ENCODE measurements around the gene CNDP1. TPM values are rescaled to one million over a fixed set of nuclear protein-coding genes. Genes with fewer than 3 reads are reported as not detected.

Gene CNDP1
- polyA plus RNA-seq, 3 donors, result 0.78 to 2.6 (median 2.0) TPM

DNA sequence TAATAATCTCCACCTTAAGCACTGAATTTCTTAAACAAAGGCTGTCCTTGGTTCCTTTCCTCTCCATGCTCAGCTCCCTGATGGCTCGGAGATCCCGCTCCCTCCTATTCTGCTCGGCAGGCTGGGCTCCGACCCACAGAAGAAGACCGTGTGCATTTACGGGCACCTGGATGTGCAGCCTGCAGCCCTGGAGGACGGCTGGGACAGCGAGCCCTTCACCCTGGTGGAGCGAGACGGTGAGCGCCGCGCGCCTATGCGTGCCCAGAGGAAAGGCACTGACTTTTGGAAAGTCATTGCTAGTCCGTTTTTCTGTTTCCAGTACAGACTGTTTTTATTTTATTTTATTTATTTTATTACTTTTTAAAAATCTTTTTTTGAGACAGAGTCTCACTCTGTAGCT, 28.5 kb upstream of the CNDP1 start:
- DNase-seq, result no peak

DNA sequence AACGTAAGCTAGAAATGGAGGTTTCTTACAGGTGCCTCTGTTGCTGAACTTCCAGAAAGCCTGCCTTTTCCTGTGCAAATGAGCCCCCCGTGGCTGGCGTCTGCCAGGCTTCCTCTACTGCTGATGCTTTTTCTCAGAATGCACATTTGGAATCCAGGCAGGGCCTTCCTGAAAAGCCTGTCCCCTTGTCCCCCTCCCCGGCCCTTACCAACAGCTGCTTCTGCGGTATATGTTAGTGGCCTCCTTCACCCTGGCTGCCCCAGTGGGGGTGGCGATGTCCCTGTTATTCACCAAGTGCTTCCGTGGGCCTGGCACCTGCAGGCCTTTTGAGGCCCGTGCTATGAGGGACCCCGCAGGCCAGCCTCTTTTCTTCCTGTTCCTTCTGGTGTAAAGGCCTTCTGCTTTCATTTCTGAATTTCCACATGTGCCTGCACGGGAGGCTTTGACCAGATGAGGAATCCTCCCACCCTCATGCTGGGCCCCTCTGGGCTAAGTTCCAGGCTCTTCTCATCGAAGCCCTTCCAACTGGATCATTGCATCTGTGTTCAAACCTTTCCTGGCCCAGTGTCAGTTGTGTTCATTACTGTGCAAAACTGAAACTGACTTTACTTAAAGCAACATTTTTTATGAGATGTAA, 27.7 kb upstream of the CNDP1 start:
- no peak for DNase-seq

DNA sequence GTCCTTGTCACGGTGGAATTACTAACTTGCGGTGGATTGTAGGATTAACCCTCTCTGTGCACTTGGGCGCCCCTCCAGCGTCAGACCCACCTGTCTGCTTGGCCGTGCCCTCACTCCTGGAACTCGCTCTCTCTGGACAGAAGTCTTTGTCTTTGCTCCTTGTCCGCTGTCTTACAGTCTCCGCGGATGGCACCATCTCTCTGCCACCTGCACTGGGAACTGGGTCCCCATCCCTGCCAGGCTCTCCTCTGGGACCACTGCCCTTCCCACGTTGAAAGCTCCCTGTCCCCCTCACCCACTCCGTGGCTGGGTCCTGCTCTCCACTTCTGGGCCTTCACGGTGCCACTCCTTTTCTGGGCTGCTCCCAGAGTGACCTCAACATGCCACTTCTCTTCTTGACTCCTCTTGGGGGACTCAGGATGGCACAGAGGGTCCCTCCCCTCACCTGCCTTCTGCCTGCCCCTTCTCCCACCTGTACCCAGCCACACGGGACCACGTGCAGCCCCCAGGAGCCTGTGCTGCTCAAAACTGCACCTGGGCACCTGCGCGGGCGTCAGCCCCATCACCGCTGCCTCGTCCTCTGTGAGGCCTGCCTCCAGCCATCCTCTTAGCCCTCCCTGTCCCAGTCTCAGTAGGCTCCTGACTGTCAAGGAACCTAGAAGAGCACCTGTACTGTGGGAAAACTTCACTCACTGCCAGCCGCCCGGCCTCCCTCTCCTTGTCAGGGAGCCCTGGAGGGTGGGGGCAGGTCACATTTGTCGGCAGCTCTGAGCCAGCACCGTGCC, 27.0 kb upstream of the CNDP1 start:
- DNase-seq, result no peak

DNA sequence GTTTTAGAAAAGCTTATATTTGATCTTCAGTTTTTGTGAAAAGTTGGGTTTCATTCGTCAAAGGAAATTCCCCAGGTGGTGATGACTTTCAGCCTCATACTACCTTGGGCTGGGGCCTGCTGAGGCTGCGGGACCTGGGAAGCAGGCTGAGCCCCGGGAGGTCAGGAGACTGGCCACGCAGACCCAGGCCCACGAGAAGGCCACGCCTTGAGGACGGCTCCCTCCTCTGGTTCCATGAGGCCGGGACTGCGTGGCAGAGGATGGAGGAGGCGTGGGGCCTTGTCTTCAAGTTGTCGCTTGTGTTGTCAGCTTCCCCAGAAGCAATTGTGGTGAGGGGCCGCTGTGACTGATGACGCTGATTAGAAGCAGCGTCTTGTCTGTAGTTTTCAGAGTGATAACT, 26.4 kb upstream of the CNDP1 start:
- DNase-seq, result no peak

DNA sequence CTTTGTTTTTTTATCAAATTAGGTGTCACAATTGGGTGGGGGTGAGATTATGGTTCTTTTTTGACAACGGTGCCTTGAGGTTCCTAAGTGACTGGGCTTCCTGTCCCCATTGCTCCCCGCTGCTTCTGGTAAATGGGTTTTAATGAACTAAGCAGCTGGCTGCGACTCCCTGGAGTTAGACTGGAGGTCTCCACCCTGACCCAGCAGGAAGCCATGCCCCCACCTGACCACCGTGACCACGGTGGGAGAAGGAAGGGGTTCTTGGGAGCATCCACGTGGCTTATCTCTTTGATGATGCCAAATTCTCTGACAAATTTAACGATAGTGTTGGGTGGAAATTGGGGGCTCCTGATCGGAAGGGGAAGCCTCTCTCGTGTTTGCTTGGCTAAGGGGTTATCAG, 25.9 kb upstream of the CNDP1 start:
- no peak for DNase-seq

DNA sequence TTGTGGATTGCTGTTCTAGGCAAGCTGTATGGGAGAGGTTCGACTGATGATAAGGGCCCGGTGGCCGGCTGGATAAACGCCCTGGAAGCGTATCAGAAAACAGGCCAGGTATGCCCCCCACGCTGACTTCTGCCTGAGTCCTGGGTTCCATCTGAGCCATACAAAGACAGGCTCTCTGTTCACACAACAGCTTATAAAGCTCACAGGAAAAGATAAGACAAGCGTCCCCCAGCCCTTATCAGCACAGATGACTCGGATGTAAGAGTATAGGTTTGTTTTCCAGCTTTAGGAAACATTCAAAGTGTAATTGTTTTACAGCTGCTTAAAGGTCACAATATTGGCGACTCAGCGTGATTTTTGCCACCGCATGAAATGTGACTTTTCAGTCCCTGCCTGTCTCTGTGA, 25.5 kb upstream of the CNDP1 start:
- DNase-seq, result no peak

DNA sequence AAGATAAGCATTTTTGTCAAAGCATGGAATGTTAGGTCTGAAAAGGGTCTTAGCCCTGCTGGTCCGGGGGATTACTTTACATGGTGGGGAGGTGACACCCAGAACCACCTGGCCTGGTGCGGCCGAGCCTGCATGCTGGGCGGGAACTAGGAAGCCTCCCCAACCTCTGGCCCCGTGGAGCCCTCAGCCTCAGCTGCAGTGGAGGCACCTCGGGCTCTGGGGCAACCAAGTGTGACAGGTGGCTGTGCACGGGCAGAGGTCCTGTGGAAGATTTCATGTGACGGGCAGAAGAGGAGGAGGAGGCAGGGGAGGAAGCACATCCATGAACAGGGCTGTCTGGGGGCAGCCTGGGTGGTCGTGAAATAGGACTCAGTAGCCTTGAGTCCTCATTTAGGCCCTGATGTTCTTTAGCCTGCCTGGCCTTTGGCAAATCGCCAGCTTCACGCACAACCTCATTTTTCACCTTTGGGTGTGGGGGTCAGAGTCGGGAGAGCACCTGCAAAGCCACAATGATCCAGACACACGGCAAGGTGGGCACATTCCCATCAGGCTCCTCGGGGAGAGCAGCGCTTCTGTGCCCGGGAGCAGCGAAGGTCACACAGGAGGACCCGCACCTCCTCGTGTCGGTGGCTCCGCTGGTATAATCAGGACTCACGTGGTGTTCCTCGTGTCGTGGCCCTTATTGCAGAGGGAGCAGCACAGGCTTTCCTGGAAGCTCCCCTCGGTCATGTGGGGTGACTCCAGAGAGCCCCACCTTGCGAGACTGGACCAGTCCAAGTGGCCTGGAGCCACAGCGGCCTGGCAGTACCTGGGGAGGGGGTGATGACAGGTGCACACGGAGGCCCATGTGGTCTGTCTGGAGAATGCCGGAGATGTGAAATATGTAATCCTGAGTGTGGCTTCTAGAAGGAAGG, 24.2 kb upstream of the CNDP1 start:
- no peak for DNase-seq

DNA sequence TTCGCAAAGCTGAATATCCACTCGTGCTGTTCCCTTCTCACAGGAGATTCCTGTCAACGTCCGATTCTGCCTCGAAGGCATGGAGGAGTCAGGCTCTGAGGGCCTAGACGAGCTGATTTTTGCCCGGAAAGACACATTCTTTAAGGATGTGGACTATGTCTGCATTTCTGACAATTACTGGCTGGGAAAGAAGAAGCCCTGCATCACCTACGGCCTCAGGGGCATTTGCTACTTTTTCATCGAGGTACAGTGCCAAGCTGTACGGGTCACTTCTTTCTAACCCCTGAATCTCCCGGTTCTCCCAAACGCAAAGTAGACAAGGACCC, 23.6 kb upstream of the CNDP1 start:
- DNase-seq, result no peak

DNA sequence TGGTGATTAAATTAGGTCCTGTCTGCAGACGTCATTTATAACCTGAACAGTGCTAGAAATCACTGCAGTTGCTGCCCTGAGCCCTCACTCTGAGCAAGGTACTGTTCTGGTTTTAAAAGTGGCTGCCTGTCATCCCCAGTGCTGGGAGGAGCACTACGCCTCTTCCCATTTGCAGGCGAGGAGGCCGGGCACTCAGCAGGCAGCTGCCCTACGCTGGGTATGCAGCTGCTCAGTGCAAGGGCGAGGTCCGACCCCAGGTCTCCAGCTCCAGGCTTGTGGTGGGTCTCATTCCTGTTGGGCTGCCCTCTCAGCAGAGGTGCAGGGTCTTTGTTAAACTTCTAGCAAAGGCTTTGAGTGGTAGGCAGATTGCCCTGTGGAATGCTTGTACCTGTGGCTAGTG, 22.5 kb upstream of the CNDP1 start:
- no peak for DNase-seq

DNA sequence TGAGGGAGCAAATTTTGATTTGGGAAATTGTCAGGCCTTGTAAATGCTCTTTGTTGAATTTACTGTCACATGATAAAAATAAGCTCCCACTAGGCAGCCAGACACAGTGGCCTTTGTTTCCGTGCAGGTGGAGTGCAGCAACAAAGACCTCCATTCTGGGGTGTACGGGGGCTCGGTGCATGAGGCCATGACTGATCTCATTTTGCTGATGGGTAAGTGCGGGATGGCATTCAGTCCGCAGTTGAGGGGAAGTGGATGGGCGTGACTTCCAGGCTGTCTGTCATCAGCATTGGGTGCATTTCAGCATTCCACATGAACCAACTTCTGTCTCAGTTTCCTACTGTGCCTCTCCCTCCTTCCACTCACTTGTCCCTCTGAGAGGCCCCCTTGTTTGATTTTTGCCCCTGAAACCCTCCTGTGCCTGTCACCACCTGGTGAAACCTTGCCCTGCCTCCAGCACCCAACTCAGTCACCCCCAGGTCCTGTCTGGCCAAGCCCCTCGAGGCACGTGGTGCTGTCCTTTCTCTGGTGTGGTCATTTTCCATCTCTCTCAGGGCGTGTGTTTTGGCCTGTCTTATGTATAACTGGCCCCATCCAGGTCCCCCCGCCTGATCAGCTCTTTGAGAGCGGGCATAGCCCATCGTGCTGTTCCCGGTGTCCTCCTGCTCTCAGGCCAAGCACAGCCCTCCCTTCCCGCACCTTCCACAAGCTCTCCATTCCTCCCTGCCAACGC, 21.8 kb upstream of the CNDP1 start:
- DNase-seq, result no peak

DNA sequence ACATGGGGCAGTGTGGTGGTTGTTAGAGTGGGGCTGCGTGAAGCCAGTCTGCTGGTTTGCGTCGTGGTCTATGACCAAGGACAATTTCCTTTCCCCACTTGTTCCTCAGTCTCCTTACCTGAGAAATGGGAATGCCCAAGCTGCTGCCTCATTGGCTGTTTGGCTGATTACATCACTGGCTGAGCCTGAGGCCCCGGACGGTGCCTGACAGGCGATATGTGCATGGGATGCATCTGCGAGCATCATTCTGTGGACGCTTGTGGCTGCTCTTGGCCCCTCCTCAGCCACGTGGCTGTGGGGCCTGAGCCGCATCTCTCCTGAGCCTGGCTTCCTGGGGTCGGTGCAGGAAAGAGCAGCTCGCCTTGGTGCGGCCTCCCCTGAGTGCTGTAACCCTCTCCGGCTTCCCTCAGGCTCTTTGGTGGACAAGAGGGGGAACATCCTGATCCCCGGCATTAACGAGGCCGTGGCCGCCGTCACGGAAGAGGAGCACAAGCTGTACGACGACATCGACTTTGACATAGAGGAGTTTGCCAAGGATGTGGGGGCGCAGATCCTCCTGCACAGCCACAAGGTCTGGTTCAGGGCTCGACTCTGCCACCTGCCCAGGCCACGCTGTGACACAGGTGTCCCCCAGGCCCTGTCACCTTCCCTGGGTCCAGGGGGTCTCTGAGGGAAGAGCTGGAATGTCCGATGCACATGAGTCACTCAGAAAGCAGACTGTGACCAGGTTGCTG, 21.0 kb upstream of the CNDP1 start:
- DNase-seq, result no peak

DNA sequence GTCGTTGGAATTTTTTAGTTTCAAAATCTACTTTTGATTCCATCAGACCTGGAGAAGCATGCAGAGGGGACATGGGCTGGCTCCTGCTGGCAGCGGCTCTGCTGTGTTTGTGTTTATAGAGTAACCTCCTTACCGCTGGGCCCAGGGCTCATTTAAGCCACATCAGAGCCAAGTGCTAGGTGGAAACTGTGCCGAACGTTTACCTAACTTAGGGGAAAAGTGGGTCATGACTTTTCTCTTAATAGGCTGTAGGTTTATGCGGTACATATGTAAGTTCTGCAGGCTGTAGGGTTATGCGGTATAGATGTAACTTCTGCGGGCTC, 20.5 kb upstream of the CNDP1 start:
- DNase-seq, result no peak

DNA sequence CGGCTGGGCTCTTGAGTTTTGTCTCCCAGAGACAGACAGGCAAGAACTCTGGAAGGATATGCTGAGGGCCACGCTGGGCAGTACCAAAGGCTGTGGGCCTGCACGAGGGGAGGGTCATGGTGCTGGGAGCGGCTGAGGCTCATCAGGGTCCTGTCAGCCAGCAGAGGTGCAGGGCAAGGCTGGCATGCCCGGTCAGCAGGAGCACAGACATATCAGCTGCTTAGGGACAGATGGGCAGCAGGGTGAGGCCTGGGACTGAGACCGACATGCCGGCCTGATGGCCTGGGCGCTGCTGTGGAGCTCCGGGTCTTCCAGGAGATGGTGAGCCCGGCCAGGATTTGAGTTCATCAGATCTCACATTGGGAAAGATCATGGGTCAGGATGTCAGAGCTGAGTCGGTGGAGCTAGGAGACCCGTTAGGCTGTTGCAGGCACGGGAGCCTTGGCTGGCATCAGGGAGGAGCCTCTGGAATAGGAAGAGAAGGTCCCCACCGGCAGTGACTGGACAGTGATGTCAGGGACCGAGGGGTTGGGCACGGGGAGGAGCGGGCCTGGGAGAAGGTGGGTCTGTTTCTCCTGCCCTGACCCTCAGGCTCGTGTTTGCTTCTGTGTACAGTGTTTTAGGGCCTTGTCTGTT, 19.3 kb upstream of the CNDP1 start:
- no peak for DNase-seq

DNA sequence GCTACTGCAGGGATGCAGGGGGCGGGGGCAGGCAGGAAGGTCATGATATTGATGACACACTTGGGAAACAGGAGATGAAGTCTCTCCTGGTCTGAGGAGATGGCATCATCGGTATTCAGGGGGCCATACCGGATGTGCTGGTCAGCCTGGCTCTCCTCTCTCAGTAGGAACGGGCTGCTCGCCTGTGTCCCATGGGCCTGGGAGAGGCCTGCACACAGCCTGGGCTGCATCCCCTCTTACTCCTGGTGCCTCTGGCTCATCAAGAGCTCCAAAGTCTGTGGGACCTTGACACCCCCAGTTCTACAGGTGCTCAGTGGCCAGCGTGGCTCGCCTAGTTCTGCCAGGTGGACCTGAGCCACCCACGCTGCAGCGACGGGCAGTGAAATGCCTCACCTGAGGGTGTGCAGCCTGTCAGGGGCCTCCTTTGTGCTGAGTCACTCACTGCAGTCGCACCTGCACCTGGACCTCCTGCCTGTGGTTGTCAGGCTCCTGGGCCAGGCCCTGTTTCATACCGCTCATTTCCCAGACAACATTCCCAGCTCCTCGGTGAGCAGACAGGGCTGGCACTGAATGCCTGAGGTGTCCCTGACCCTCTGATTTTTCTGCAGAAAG, 18.6 kb upstream of the CNDP1 start:
- no peak for DNase-seq

DNA sequence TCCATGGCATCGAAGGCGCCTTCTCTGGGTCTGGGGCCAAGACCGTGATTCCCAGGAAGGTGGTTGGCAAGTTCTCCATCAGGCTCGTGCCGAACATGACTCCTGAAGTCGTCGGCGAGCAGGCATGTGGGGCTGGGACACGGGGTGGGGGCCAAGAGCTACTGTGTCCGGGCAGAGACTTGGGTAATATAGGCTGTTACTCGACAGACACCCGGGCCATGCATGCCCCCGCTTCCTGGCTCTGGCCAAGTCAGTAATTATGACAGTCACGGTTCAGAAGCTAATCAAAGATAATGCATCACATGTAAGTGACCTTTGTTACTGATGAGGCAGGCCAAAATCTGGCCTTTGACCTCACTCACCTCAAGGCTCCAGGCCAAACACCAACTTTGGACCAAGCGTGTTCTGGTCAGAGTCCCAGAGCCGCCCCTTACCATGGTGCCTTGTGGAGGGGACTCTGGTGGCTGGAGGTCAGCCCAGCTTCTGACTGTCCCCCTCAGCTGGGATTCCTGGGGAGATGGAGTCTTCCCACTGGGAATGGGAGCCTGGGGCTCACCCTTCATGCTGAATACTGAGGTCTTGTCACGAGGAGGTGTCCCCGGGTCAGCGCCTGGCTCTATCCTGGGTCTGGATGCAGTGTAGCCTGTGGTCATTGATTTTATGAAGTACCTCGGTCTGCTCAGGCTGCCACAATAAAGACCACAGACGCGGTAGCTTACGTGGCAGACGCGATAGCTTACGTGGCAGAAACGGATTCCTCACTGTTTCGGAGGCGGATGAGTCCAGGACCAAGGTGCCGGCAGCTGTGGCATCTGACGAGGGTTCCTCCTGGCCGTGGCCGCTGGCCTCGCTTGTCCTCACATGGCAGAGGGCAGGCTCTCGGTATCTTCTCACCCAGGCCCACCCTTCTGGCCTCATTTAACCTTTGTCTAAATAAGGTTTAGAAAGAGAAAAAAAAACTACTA, 17.7 kb upstream of the CNDP1 start:
- DNase-seq, result no peak

DNA sequence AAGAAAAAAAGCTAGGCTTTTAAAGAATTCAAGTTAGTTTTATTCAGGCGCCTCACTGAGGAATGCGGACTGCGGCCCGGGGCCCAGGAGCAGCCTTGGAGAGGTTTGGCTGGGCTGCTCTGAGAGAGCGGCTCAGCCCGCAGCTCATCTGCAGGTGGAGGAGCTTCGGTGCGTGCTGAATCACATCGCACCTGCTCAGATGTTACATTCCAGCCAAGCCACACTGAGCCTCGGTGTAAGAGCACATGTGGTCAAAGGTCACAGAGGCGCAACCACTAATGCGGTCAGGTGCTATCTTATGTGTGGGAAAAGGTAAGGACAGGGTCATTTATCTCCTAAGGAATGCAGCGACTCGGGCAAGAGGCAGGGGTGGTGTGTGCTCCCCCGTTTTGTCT, 17.1 kb upstream of the CNDP1 start:
- no peak for DNase-seq

DNA sequence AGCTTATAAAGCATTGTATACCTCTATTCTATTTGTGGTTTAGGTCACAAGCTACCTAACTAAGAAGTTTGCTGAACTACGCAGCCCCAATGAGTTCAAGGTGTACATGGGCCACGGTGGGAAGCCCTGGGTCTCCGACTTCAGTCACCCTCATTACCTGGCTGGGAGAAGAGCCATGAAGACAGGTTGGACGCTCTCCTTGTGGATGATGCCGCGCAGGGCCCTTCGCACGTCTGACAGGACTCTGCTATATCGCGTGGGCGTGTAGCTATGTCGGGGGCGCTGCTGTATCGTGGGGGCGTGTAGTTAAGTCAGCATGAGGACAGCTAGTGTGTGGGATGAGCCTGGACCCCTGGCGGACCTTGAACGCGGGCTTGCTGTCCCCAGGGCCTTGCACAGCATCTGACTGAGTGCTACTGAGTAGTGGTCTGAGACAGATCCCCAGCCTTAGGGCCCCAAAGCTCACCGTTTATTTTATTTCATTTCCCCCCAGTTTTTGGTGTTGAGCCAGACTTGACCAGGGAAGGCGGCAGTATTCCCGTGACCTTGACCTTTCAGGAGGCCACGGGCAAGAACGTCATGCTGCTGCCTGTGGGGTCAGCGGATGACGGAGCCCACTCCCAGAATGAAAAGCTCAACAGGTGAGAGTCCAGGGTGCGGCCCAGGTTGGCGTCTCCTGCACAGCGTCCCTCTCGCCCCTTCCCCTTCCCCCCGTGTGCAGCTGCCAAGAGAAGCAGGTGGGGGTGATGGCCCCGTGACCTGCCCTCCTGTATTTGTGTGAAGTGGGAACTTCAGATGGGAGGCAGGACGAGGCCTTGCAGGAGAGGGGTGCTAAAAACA, 15.6 kb upstream of the CNDP1 start:
- no peak for DNase-seq

DNA sequence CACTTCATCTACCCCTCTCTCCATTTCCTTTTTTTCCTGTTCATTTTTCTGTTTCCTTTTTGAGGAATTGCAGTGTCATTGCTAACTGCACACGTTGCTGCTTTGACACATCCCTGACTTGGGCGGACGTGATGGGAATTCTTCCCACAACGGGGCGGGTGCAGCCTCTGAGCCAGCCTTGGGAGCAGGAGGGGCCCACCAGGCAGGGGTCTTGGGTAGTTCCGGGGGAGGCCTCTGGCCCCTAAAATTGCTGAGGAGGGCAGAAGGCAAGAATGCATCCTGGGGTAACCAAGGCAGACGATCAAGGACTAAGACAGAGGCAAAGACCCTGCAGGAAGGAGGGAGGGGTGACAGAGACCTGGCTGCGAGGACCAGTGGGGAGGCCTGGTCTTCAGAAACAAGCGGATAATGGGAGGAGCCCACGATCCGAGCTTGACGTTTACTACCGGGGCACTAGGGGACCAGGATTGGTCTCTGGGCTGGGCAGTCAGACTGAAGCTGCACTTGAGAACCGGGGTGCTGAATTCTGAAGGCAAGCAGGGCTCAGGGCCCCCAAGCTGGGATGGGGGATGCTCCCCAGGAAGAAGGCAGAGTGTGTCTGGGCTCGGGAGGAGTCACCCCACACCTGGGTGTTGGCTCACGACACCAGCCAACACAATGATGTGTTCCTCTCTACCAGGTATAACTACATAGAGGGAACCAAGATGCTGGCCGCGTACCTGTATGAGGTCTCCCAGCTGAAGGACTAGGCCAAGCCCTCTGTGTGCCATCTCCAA, 14.8 kb upstream of the CNDP1 start:
- DNase-seq, result no peak

All from renal pelvis (tissue), 4 donors.